ENCODE results near the gene PCNT.
"Not testable (repeated sequence)": the region's sequence is repeated elsewhere in the genome, so short reads cannot be mapped to it uniquely, and the experiment has no call there.

PCNT gene

DNA sequence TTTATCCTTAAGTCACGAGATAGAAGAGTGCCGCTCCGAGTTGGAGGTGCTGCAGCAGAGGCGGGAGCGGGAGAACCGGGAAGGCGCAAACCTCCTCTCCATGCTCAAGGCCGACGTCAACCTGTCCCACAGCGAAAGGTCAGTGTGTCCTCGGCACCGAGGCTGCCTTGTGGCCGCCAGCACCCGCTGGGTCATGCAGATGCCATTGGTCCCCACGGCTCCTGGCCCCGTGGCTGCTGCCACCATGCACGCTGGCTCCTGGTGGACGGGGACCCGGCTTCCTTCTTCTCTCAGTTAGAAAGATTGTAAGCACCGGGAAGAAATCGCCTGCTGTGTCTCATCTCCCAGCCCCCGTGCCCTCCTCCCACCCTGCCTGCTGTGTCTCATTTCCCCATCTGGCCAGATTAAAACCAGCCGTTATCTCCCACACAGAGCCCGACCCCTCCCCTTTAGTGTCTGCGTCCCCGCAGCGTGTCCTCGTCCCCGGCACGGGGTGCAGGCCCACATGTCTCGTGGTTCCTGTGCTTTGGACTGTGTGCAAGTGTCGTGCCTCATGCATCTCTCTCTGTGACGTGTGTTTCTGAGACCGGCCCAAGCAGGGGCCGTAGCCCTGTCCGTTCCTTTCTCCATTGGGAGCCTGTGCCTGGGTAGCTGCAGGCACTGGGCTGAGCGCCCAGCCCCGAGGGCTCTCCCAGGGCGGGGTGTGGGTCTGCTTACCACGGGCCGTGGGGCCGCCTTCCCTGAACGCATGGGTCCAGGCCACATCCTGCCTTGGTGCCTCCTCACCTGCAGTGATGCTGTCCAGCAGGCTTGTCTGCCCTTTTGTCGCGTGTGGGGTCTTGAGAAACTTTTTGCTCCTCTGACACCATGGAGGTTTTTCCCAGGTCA lies 62.1 kb downstream of the PCNT start:
- DNase-seq (ENCODE audit: low read depth): no peak

- no peak for DNase-seq (ENCODE audit: low read depth)
Measured at GRCh38 chr21:46386734-46387088, 62.8 kb downstream of the PCNT start.

DNA sequence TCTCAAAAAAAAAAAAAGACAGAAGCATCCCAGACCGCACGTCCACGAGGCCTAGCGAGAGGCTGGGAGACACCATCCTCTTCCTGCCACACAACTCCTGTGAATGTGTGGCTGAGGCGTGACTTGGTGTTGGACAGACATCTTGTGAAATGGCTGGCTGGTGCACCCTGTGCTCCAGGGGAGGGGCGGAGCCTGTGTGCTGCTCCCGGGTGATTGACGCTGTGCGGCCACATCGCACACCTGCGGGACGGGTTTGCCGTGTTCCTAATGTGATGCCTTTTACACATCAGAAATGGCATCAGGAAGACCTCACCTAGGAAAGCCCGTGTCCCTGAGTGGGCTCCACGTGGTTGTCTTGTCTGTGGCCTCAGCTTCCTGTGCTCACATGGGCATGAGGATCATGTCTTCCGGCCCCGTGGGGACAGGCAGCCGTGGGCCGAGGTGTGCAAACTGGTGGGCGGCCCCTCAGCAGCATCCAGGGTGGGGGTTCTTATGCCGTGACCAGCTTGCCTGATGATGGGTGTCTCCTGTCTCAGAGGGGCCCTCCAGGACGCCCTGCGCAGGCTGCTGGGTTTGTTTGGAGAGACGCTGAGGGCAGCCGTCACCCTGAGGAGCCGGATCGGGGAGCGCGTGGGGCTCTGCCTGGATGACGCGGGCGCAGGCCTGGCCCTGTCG lies 64.4 kb downstream of the PCNT start:
- DNase-seq (ENCODE audit: low read depth): no peak

- DNase-seq (ENCODE audit: low read depth): no peak
Measured at GRCh38 chr21:46388896-46389295, 64.9 kb downstream of the PCNT start.

- DNase-seq (ENCODE audit: low read depth): no peak
Measured at GRCh38 chr21:46390603-46391545, 66.9 kb downstream of the PCNT start.

DNA sequence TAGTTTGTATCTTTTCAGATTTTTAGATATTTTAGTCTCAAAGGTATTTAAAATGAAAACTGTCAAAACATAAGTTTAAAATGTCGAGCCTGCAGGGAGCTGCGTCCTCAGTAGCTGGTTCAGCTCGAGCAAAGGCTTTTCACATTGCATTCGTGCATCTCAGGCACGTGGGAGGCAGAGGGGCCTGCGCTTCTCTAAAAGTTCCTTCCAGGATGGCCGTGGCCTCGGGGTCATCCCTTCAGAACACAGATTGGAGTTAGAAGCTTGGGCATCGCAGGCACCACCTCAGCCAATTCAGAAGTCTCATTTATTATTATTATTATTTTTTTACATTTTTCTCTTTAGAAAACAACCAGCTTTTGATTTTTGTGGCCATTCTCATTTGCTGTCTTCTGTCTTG lies 67.8 kb downstream of the PCNT start:
- DNase-seq (ENCODE audit: low read depth): no peak

GRCh38 chr21:46392921-46393320 lies 69.0 kb downstream of the PCNT start:
- no peak for DNase-seq (ENCODE audit: low read depth)

DNA sequence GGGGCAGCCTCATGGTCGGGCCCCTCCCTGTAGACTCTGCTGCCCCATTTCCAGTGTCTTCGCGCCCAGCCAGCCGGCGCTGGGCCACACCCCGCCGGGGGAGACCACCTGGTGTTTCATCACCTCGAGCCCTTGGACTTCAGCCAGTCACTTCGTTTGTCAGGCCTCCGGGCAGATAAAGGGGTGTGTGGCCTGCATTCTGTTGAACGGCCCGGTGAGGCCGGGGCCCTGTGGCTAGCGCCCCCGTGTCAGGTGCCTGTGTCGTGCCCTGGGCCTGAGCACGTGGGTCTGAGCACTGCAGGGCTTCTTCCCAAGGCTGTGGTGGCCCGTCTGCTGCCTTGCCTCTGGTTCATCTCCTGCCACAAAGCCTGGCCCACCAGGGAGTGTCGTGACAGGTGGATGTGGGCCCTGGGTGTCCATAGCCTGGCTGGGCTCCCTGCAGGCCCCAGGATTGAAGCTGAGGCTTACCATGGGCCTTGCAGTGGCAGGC lies 69.5 kb downstream of the PCNT start:
- no peak for DNase-seq (ENCODE audit: low read depth)

- DNase-seq (ENCODE audit: low read depth): no peak
Measured at GRCh38 chr21:46393941-46394594, 70.1 kb downstream of the PCNT start.

DNA sequence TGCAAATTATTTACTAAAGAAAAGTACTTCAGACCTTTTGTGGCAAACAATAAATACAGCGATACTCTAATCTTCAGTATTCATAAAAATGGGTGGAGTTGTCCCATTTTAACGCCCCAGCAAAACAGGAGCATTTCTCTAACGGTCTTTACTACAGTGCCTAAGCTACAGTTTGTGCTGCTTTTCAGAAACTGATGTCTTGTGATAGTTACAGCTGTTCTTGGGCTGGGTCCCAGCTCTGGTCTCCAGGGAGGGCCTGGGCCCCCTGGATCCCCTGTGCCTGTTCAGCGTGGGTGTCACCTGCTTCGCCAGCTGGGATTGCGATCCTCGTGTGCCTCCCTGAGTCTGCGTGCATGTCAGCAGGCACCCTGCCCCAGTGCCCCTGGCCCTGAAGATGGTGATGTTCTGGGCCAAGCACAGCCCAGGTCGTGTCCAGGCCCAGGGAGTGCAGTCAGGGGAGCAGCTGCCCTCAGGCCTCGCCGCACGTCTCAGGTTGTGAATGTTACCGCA lies 70.7 kb downstream of the PCNT start:
- no peak for DNase-seq (ENCODE audit: low read depth)

DNA sequence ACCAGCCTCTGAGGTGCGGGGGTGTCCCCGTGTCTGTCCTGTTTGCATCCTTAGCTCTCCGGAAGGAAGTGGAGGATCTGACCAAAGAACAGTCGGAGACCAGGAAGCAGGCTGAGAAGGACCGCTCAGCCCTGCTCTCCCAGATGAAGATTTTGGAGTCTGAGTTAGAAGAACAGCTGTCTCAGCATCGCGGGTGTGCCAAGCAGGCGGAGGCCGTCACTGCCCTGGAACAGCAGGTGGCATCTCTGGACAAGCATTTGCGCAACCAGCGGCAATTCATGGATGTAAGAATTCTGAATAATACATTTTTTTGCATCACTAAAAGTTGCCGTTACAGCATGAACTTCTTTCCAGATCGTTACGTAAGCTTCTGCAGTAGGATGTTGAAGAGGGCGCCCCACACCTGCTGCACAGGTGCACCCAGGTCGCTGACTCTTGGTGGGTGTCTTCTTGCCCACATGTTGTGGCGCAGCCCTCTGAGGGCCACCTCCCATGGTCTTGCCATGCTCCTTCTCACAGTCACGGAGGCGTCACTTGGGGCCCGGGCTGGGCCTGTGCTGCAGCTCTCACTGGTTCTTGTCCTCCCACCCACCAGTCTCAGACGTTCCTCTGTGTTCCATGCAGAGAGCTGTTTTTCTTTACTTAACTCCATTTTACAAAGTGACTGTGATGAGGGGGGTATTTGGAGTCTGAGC lies 73.4 kb downstream of the PCNT start:
- no peak for DNase-seq (ENCODE audit: low read depth)

DNA sequence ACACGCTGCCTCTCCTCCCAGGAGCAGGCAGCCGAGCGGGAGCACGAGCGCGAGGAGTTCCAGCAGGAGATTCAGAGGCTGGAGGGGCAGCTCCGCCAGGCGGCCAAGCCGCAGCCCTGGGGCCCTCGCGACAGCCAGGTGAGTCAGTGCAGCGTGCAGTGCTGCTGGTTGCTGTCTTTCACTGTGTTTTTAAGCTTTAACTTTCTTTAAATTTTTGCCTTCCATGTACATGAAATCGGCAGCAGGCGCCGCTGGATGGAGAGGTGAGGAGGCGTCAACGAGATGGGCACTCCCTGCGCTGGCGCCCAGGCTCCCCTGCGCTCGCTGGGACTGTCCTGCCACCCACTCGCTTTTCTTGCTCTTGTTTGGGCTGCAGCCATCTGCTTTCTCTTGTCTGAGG lies 74.0 kb downstream of the PCNT start:
- DNase-seq (ENCODE audit: low read depth): no peak

DNA sequence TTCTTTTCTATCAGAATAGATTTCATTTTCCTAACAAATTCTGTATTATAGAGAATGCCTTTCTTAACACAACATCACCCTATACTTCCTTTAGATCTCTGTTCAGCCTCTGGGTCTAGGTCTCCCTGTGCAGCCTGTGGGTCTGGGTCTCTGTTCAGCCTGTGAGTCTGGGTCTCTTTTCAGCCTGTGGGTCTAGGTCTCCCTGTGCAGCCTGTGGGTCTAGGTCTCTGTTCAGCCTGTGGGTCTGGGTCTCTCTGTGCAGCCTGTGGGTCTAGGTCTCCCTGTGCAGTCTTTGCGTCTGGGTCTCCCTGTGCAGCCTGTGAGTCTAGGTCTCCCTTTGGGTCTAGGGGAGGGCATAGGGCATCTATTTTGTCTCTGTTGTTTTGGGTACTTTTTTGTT lies 75.2 kb downstream of the PCNT start:
- no peak for DNase-seq (ENCODE audit: low read depth)

DNA sequence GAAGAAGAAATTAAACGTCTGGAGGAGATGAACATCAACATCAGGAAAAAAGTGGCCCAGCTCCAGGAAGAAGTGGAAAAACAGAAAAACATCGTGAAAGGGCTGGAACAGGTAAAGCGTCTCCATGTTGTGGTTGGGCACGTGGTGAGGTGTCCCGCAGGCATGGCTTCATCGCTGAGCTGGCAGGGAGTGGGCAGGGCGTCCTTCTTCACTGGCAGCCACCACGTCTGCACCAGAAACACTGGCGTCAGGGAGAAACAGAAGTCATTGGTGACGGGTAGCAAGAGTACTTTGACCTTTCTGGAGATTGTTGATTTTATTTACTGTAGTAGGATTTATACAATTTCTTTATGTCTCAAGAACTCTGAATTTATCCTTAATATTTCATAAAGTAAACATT lies 75.7 kb downstream of the PCNT start:
- no peak for DNase-seq (ENCODE audit: low read depth)

DNA sequence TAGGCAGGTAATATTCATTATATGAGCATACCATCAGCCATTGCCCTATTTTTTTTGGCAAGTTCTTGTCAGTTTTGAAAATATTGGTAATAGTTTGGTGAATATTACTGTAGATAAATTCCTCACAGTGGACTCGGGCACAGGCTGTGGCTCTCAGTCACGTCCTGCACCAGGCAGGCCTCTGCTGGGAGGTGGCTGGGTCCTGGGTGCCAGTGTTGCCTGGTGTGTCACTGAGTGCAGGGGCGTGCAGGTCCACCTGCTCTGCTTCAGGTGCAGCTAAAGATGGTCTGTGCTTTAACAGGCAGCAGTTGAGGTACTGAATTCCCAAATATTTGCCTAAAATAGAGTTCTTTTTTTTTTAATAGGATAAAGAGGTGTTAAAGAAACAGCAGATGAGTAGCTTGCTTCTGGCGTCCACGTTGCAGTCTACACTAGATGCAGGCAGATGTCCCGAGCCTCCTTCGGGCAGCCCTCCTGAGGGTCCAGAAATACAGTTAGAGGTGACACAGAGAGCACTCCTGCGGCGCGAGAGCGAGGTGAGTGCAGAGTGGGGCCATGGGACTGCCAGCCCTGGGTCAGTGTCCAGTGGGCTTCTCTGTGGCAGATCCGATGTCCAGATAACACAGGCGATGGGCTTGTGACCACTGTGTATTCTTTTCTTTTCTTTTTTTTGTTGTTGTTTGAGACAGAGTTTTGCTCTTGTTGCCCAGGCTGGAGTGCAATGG lies 77.4 kb downstream of the PCNT start:
- DNase-seq (ENCODE audit: low read depth): no peak

GRCh38 chr21:46402421-46402820 lies 78.5 kb downstream of the PCNT start:
- no peak for DNase-seq (ENCODE audit: low read depth)

- DNase-seq (ENCODE audit: low read depth): not testable (repeated sequence)
Measured at GRCh38 chr21:46403234-46403811, 79.4 kb downstream of the PCNT start.

- no peak for DNase-seq (ENCODE audit: low read depth)
Measured at GRCh38 chr21:46404306-46404705, 80.3 kb downstream of the PCNT start.

GRCh38 chr21:46406001-46406400 lies 82.0 kb downstream of the PCNT start:
- no peak for DNase-seq (ENCODE audit: low read depth)
